OCI-LY7 (cell line): ENCODE data around the gene ALKBH3.

Experiments
- EZH2phosphoT487 ChIP-seq: fragments of 200-600 bp; sonication (generic); IDR thresholded peaks from 2 replicates; pipeline ENCODE4 v1.6.1; 2018; ENCODE audit warnings: low read depth, borderline replicate concordance, mild to moderate bottlenecking, mixed run types, antibody characterized with exemption, low read length, moderate library complexity, mixed read lengths
- TF ChIP-seq, protein P1 (sequence below): fragments of 200-600 bp; sonication (generic); conservative IDR thresholded peaks from 2 replicates; pipeline ENCODE4 v1.5.1; 2014; ENCODE audit warnings: mild to moderate bottlenecking, antibody characterized with exemption, low read length, moderate library complexity, mixed read lengths

DNA sequence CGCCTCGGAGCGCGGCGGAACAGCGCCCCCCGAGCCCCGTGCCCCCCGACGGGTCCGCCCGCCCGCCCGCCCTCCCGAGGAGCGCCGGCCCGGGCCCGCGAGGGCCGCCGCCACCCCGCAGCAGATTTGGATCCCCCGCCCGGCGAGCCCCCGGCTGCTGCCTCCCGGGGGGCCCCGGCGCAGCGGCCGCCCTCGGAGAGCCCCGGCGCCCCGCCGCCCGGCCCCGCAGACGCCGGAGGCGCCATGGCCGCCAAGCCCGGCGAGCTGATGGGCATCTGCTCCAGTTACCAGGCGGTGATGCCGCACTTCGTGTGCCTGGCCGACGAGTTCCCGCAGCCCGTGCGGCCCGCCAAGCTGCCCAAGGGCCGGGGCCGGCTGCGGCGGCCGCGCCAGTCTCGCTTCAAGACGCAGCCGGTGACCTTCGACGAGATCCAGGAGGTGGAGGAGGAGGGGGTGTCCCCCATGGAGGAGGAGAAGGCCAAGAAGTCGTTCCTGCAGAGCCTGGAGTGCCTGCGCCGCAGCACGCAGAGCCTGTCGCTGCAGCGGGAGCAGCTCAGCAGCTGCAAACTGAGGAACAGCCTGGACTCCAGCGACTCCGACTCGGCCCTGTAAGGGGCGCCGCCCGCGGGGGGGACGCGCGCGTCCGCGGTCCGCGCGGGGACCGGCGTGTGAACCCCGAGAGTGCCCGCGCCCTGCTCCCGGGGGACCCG is 62.2 kb downstream of the ALKBH3 start:
- TF ChIP-seq, protein P1, sequence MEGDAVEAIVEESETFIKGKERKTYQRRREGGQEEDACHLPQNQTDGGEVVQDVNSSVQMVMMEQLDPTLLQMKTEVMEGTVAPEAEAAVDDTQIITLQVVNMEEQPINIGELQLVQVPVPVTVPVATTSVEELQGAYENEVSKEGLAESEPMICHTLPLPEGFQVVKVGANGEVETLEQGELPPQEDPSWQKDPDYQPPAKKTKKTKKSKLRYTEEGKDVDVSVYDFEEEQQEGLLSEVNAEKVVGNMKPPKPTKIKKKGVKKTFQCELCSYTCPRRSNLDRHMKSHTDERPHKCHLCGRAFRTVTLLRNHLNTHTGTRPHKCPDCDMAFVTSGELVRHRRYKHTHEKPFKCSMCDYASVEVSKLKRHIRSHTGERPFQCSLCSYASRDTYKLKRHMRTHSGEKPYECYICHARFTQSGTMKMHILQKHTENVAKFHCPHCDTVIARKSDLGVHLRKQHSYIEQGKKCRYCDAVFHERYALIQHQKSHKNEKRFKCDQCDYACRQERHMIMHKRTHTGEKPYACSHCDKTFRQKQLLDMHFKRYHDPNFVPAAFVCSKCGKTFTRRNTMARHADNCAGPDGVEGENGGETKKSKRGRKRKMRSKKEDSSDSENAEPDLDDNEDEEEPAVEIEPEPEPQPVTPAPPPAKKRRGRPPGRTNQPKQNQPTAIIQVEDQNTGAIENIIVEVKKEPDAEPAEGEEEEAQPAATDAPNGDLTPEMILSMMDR: no peak
- no peak for TF ChIP-seq EZH2phosphoT487
